ENCODE measurements around the gene ALDH3B2.
"Not testable (repeated sequence)": the region's sequence is repeated elsewhere in the genome, so short reads cannot be mapped to it uniquely, and the experiment has no call there.

Gene ALDH3B2

GRCh38 chr11:67689178-67689577 lies 14.8 kb upstream of the ALDH3B2 start:
- DNase-seq = no peak
- in situ Hi-C loops (cut with MboI; ENCODE audit: low pct_unique_long_range_greater_than_20kb, low sequenced_read_pairs) = no loop called here

- DNase-seq = no peak
- in situ Hi-C loops (cut with MboI; ENCODE audit: low pct_unique_long_range_greater_than_20kb, low sequenced_read_pairs) = no loop called here
These were observed 13.6 kb upstream of the ALDH3B2 start for GRCh38 chr11:67687986-67688385.

GRCh38 chr11:67685641-67686332 lies 11.4 kb upstream of the ALDH3B2 start:
- DNase-seq = peak; percentile 55
- in situ Hi-C loops (cut with MboI; ENCODE audit: low pct_unique_long_range_greater_than_20kb, low sequenced_read_pairs) = not testable (repeated sequence)

- in situ Hi-C loops (cut with MboI; ENCODE audit: low pct_unique_long_range_greater_than_20kb, low sequenced_read_pairs); DNase-seq: not testable (repeated sequence)
These were observed 8.0 kb upstream of the ALDH3B2 start for GRCh38 chr11:67682126-67683034.

- DNase-seq = peak; percentile 27
- in situ Hi-C loops (cut with MboI; ENCODE audit: low pct_unique_long_range_greater_than_20kb, low sequenced_read_pairs) = no loop called here
These were observed 6.5 kb upstream of the ALDH3B2 start for GRCh38 chr11:67680696-67681470.

GRCh38 chr11:67675058-67675747 lies 780 bp upstream of the ALDH3B2 start:
- no peak for DNase-seq
- in situ Hi-C loops (cut with MboI; ENCODE audit: low pct_unique_long_range_greater_than_20kb, low sequenced_read_pairs) = no loop called here

GRCh38 chr11:67673902-67674301 lies 521 bp downstream of the ALDH3B2 start:
- no peak for DNase-seq
- in situ Hi-C loops (cut with MboI; ENCODE audit: low pct_unique_long_range_greater_than_20kb, low sequenced_read_pairs) = no loop called here

GRCh38 chr11:67673358-67673757 lies 1.1 kb downstream of the ALDH3B2 start:
- no peak for DNase-seq
- in situ Hi-C loops (cut with MboI; ENCODE audit: low pct_unique_long_range_greater_than_20kb, low sequenced_read_pairs) = no loop called here

- in situ Hi-C loops (cut with MboI; ENCODE audit: low pct_unique_long_range_greater_than_20kb, low sequenced_read_pairs) = no loop called here
These were observed 3.3 kb downstream of the ALDH3B2 start for GRCh38 chr11:67671211-67671520.

GRCh38 chr11:67670316-67671210 lies 3.9 kb downstream of the ALDH3B2 start:
- in situ Hi-C loops (cut with MboI; ENCODE audit: low pct_unique_long_range_greater_than_20kb, low sequenced_read_pairs) = no loop called here
- DNase-seq = no peak

More at GRCh38 chr11:67671211-67671520, 3.3 kb downstream of the ALDH3B2 start:
- DNase-seq = no peak

- in situ Hi-C loops (cut with MboI; ENCODE audit: low pct_unique_long_range_greater_than_20kb, low sequenced_read_pairs) = no loop called here
These were observed 6.3 kb downstream of the ALDH3B2 start for GRCh38 chr11:67668192-67668551.

GRCh38 chr11:67667490-67668191 lies 6.8 kb downstream of the ALDH3B2 start:
- DNase-seq = no peak
- in situ Hi-C loops (cut with MboI; ENCODE audit: low pct_unique_long_range_greater_than_20kb, low sequenced_read_pairs) = no loop called here

More at GRCh38 chr11:67668192-67668551, 6.3 kb downstream of the ALDH3B2 start:
- no peak for DNase-seq

- in situ Hi-C loops (cut with MboI; ENCODE audit: low pct_unique_long_range_greater_than_20kb, low sequenced_read_pairs) = no loop called here
- DNase-seq = no peak
These were observed 7.5 kb downstream of the ALDH3B2 start for GRCh38 chr11:67666676-67667489.

- no peak for DNase-seq
- in situ Hi-C loops (cut with MboI; ENCODE audit: low pct_unique_long_range_greater_than_20kb, low sequenced_read_pairs) = no loop called here
These were observed 8.1 kb downstream of the ALDH3B2 start for GRCh38 chr11:67666303-67666645.

- DNase-seq = no peak
- in situ Hi-C loops (cut with MboI; ENCODE audit: low pct_unique_long_range_greater_than_20kb, low sequenced_read_pairs) = no loop called here
These were observed 8.7 kb downstream of the ALDH3B2 start for GRCh38 chr11:67665541-67666302.

Data from KBM-7 (cell line).